HG02623 (cell line): ENCODE data around the gene PCDHB1.
"Not testable (repeated sequence)": the region's sequence is repeated elsewhere in the genome, so short reads cannot be mapped to it uniquely, and the experiment has no call there.

Source experiments
- ATAC-seq: cut with Tn5 transposase; IDR thresholded peaks from one replicate; pipeline ENCODE4 v1.9.1; 2021; ENCODE audit warnings: moderate library complexity; ENCODE audit not compliant: unreplicated experiment

Gene PCDHB1

GRCh38 chr5:141082228-141082627 lies 31.1 kb downstream of the PCDHB1 start:
- ATAC-seq = no peak

GRCh38 chr5:141084487-141084989 lies 33.4 kb downstream of the PCDHB1 start:
- ATAC-seq = no peak

DNA sequence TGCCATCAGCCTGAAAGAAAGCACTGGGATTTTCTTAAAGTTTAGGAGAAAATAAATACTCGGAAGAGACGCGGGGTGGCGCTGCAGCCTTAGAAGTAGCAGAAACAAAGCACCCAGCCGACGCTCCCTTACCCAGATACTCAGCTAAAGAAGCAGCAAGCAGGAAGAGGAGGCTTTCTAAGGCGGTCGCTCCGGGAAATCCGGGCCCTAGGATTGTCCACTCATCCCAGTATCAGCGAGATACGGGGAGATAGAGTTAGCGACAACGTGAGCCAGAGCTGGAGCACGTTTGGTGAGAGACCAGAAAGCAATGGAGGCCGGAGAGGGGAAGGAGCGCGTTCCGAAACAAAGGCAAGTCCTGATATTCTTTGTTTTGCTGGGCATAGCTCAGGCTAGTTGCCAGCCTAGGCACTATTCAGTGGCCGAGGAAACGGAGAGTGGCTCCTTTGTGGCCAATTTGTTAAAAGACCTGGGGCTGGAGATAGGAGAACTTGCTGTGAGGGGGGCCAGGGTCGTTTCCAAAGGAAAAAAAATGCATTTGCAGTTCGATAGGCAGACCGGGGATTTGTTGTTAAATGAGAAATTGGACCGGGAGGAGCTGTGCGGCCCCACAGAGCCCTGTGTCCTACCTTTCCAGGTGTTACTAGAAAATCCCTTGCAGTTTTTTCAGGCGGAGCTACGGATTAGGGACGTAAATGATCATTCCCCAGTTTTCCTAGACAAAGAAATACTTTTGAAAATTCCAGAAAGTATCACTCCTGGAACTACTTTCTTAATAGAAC lies 43.5 kb downstream of the PCDHB1 start, which contains the start of gene PCDHB2:
PCDHB2 (plus strand) TSS at position 135 of the 782 bp plus-strand sequence; CDS start at position 311, 176 bp downstream.
- ATAC-seq = no peak

DNA sequence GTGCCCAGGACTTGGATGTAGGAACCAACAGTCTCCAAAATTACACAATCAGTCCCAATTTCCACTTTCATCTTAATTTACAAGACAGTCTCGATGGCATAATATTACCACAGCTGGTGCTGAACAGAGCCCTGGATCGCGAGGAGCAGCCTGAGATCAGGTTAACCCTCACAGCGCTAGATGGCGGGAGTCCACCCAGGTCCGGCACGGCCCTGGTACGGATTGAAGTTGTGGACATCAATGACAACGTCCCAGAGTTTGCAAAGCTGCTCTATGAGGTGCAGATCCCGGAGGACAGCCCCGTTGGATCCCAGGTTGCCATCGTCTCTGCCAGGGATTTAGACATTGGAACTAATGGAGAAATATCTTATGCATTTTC lies 44.1 kb downstream of the PCDHB1 start:
- ATAC-seq = no peak

- ATAC-seq = not testable (repeated sequence)
Observed at GRCh38 chr5:141096181-141096580, 45.0 kb downstream of the PCDHB1 start.

- not testable (repeated sequence) for ATAC-seq
Observed at GRCh38 chr5:141096586-141096985, 45.4 kb downstream of the PCDHB1 start.

GRCh38 chr5:141100243-141100805 lies 49.1 kb downstream of the PCDHB1 start, which contains the start of gene PCDHB3:
TSS of gene PCDHB3 (plus strand) at chr5:141100473. CDS start at chr5:141100650, 177 bp downstream.
- ATAC-seq = no peak

DNA sequence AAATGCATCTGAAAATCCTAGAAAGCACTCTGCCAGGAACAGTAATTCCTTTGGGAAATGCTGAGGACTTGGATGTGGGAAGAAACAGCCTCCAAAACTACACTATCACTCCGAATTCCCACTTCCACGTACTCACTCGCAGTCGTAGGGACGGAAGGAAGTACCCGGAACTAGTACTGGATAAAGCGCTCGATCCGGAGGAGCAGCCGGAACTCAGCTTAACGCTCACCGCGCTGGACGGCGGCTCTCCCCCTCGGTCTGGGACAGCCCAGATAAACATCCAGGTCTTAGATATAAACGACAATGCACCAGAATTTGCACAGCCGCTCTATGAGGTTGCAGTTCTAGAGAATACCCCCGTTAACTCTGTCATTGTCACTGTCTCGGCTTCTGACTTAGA lies 49.9 kb downstream of the PCDHB1 start:
- no peak for ATAC-seq

DNA sequence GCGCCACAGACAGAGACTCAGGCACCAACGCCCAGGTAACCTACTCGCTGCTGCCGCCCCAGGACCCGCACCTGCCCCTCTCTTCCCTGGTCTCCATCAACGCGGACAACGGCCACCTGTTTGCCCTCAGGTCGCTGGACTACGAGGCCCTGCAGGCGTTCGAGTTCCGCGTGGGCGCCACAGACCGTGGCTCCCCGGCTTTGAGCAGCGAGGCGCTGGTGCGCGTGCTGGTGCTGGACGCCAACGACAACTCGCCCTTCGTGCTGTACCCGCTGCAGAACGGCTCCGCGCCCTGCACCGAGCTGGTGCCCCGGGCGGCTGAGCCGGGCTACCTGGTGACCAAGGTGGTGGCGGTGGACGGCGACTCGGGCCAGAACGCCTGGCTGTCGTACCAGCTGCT lies 50.9 kb downstream of the PCDHB1 start:
- not testable (repeated sequence) for ATAC-seq

DNA sequence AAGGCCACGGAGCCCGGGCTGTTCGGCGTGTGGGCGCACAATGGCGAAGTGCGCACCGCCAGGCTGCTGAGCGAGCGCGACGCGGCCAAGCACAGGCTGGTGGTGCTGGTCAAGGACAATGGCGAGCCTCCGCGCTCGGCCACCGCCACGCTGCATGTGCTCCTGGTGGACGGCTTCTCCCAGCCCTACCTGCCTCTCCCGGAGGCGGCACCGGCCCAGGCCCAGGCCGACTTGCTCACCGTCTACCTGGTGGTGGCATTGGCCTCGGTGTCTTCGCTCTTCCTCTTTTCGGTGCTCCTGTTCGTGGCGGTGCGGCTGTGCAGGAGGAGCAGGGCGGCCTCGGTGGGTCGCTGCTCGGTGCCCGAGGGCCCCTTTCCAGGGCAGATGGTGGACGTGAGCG lies 51.3 kb downstream of the PCDHB1 start:
- not testable (repeated sequence) for ATAC-seq

DNA sequence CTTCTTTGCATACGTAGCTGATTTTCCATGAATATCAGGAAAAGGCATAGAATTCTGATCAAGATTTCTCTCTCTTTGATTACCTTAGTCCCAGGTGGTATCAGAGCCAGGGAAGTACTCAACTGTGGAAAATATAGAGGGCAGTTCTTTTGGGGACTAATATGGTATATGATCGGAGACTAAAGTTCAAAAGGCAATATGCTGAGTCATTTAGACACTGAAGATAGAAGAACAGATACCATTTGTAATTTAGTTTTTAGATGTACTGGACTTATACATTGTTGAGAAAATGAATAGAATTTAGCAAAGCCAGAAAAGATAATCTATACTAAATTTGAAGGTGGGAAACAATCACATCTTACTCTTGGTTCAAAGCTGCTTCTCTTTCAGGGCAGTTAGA lies 54.2 kb downstream of the PCDHB1 start:
- no peak for ATAC-seq
